ENCODE results near the gene SALL2. TPM values are rescaled to one million over a fixed set of nuclear protein-coding genes. Genes with fewer than 3 reads are reported as not detected.

SALL2 gene
- total RNA-seq, 1 donor from 2014 or later: 29.7 TPM

- TF ChIP-seq CTCF (conservative IDR thresholded peaks at IDR 0.05; ENCODE audit: low read depth, low read length): no peak
- no peak for DNase-seq (ENCODE audit: low read depth)
- H3K4me3 ChIP-seq (ENCODE audit: low read depth, low read length): no peak overlapping the region
These were observed 21.1 kb downstream of the SALL2 start for GRCh38 chr14:21505012-21505553.

- no peak overlapping the region for H3K4me3 ChIP-seq (ENCODE audit: low read depth, low read length)
- TF ChIP-seq CTCF (conservative IDR thresholded peaks at IDR 0.05; ENCODE audit: low read depth, low read length): no peak
- DNase-seq (ENCODE audit: low read depth): no peak
These were observed 22.8 kb downstream of the SALL2 start for GRCh38 chr14:21503376-21503775.

GRCh38 chr14:21501568-21501967 is 24.6 kb downstream of the SALL2 start:
- DNase-seq (ENCODE audit: low read depth): no peak
- TF ChIP-seq CTCF (conservative IDR thresholded peaks at IDR 0.05; ENCODE audit: low read depth, low read length): no peak
- no peak overlapping the region for H3K4me3 ChIP-seq (ENCODE audit: low read depth, low read length)

GRCh38 chr14:21498540-21499526 is 27.3 kb downstream of the SALL2 start:
- TF ChIP-seq CTCF (conservative IDR thresholded peaks at IDR 0.05; ENCODE audit: low read depth, low read length): peak; percentile 62
- H3K4me3 ChIP-seq (ENCODE audit: low read depth, low read length): no peak overlapping the region
- DNase-seq (ENCODE audit: low read depth): peak; percentile 23

GRCh38 chr14:21496453-21496852 is 29.7 kb downstream of the SALL2 start:
- DNase-seq (ENCODE audit: low read depth): no peak
- no peak overlapping the region for H3K4me3 ChIP-seq (ENCODE audit: low read depth, low read length)
- TF ChIP-seq CTCF (conservative IDR thresholded peaks at IDR 0.05; ENCODE audit: low read depth, low read length): no peak

GRCh38 chr14:21494902-21495762 is 31.0 kb downstream of the SALL2 start:
- TF ChIP-seq CTCF (conservative IDR thresholded peaks at IDR 0.05; ENCODE audit: low read depth, low read length): no peak
- H3K4me3 ChIP-seq (ENCODE audit: low read depth, low read length): no peak overlapping the region
- no peak for DNase-seq (ENCODE audit: low read depth)

Data from epithelial cell of proximal tubule (primary cell).